ENCODE results near the gene HEPACAM.
"Not testable (repeated sequence)": the region's sequence is repeated elsewhere in the genome, so short reads cannot be mapped to it uniquely, and the experiment has no call there.

DNA sequence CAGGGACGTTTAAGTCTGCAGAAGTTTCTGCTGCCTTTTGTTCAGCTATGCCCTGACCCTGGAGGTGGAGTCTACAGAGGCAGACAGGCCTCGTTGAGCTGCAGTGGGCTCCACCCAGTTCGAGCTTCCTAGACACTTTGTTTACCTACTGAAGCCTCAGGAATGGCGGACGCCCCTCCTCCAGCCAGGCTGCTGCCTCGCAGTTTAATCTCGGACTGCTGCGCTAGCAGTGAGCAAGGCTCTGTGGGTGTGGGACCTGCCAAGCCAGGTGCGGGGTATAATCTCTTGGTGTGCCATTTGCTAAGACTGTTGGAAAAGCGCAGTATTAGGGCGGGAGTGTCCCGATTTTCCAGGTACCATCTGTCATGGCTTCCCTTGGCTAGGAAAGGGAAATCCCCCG, 32.4 kb upstream of the HEPACAM start:
- not testable (repeated sequence) for TF ChIP-seq POLR2A (IDR thresholded peaks at IDR 0.05; ENCODE audit: low read length); GATA1 (IDR thresholded peaks at IDR 0.05; ENCODE audit: low read depth, low read length)
